GM21381 (cell line): ENCODE results near the gene TBCB.
"Not testable (repeated sequence)": the region's sequence is repeated elsewhere in the genome, so short reads cannot be mapped to it uniquely, and the experiment has no call there.

Experiments used
- ATAC-seq: cut with Tn5 transposase; IDR thresholded peaks from one replicate; pipeline ENCODE4 v1.9.1; 2021; ENCODE audit warnings: mild to moderate bottlenecking, moderate library complexity; ENCODE audit not compliant: unreplicated experiment

Gene TBCB

DNA sequence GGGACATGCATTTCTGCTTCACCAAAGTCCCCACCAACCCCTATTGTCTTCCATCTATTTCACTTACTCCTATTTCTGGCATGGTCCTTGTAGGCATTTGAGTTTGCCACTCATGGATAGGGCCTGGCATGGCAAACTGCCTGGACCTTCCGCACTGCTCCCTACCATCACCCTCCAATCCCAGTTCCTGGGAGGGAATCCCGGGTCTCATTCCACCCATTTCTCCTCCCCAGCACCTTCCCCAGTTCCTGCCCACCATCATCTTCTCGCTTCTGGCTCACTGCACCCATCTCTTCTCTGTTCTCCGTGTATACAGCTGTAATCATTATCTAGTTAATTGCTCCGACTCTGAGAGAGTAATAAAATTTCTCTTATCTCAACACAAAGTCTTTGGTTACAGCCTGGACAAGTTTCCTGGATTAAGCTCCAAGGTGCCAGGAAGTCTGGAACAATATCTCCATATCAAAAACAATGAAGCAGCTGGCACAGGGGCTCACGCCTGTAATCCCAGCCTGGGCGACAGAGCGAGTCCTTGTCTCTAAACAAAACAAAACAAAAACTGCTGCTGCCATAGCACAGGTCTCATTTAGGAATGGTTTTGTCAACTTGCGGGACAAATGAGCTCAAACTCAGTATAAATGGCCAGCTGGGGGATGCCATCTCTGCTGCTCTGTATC is 54.0 kb downstream of the TBCB start:
- ATAC-seq = no peak

DNA sequence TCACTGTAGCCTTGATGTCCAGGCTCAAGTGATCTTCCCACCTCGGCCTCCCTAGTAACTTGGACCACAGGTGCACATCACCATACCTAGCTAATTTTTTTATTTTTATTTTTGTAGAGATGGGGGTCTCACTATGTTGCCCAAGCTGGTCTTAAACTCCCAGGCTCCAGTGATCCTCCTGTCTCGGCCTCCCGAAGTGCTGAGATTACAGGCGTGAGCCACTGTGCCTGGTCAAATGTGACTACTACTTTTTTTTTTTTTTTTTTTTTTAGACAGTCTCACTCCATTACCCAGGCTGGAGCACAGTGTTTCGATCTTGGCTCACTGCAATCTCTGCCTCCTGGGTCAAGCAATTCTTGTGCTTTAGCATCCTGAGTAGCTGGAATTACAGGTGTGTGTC is 57.6 kb downstream of the TBCB start:
- no peak for ATAC-seq

DNA sequence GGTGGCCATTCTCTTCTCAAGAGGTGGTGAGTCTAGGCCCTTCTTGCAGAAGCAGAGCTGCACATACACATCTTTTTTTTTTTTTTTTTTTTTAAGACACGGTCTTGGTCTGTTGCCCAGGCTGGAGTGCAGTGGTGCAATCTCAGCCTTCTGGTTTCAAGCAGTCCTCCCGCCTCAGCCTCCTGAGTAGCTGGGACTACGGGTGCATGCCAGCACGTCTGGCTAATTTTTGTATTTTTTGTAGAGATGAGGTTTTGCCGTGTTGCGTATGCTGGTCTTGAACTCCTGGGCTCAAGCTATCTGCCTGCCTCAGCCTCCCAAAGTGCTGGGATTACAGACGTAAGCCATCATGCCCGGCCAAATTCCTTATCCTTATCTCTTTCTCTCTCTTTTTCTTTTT is 58.6 kb downstream of the TBCB start:
- ATAC-seq = not testable (repeated sequence)
